ENCODE data around the gene NEK4. TPM values are rescaled to one million over a fixed set of nuclear protein-coding genes. Genes with fewer than 3 reads are reported as not detected.

NEK4 gene
- total RNA-seq, 1 experiment from 2014 or later = 40.5 TPM

DNA sequence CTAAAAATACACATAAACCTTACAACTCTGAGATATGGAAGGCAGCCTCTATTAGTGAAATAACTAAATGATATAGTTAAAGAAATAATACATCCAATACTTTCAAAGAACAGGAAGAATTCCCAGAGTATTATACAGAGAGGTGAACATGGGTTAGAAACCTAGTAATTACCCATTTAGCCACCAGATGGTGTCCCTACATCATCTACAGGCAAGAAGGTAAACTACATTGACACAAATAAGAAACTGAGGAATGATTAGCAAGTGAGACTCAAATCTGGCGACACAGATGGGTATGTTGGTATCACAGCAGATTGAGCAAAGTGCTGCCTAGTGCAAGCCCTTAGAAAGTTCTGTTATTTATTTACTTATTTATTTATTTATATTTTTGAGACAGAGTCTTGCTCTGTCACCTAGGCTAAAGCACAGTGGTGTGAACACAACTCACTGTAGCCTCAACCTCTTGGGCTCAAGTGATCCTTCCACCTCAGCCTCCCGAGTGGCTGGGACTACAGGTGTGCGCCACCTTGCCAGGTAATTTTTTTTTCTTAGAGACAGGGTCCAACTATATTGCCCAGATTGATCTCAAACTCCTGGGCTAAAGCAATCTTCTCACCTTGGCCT is 28.2 kb downstream of the NEK4 start:
- Histone ChIP-seq H3K4me3 (ENCODE audit: low read depth, low read length) (no peak overlapping the region), H3K27me3 (replicated peaks; ENCODE audit: control insufficient read depth, insufficient read depth, low read length) (no peaks in the 10 kb centered on the region), H3K9me3 (no peaks in the 10 kb centered on the region; the same call in 1 of the 2 replicates), H3K36me3 (ENCODE audit: control insufficient read depth, insufficient read depth, low read length) (no peaks in the 10 kb centered on the region), H3K4me1 (peaks cover 7% of the 10 kb centered on the region; the same call in 1 of the 2 replicates)
- Mint-ChIP-seq H3K27ac (ENCODE audit: unreplicated experiment) (no peak overlapping the region), H3K36me3 (ENCODE audit: insufficient read depth, unreplicated experiment) (peaks cover 73% of the 10 kb centered on the region), H3K9me3 (ENCODE audit: unreplicated experiment) (no peaks in the 10 kb centered on the region), H3K4me3 (ENCODE audit: unreplicated experiment) (no peak overlapping the region), H3K27me3 (ENCODE audit: insufficient read depth, unreplicated experiment) (no peaks in the 10 kb centered on the region), H3K4me1 (ENCODE audit: low read depth, unreplicated experiment) (peaks cover 11% of the 10 kb centered on the region)
- ChIA-PET POLR2A (no interaction called here), CTCF (interaction anchor here (0.7 kb wide), 2 partner anchors 105 to 336 kb away, joined by 3 read pairs; no protein-coding TSS in a partner anchor)
- TF ChIP-seq, protein P1, sequence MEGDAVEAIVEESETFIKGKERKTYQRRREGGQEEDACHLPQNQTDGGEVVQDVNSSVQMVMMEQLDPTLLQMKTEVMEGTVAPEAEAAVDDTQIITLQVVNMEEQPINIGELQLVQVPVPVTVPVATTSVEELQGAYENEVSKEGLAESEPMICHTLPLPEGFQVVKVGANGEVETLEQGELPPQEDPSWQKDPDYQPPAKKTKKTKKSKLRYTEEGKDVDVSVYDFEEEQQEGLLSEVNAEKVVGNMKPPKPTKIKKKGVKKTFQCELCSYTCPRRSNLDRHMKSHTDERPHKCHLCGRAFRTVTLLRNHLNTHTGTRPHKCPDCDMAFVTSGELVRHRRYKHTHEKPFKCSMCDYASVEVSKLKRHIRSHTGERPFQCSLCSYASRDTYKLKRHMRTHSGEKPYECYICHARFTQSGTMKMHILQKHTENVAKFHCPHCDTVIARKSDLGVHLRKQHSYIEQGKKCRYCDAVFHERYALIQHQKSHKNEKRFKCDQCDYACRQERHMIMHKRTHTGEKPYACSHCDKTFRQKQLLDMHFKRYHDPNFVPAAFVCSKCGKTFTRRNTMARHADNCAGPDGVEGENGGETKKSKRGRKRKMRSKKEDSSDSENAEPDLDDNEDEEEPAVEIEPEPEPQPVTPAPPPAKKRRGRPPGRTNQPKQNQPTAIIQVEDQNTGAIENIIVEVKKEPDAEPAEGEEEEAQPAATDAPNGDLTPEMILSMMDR (IDR thresholded peaks at IDR 0.05; ENCODE audit: insufficient read depth in 1 of 2, low read depth in 1 of 2, low read length in 1 of 2, severe bottlenecking in 1 of 2, unreplicated experiment in 1 of 2) = peak; percentile 62 to 76
- BruUV-seq (replicated peaks) = no TSS peak
- DNase-seq = peak in 1 of 2 experiments; percentile 51
- intact Hi-C loops (cut with micrococcal nuclease; ENCODE audit: unreplicated experiment) = loop anchor here (1.0 kb wide), 1 partner anchor 79 kb away; no protein-coding TSS in a partner anchor

DNA sequence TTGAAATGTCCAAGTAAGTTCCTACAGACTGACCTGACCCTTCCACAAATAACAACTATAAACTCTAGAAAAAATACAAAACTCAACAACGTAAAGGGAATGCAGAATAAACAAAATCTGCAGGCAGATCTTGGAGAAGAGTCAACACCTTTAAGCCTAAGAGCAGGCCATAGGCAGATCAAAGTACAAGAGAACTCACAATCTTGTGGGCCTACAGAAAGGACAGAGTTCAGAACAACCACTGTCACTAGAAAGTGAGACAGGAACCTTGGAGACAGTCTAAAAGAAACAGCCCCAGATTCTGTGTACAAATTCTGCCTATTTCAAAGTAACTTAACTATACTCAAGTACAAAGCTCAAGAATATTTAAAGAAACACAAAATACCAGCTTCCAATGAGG is 31.0 kb downstream of the NEK4 start:
- DNase-seq = peak in 1 of 2 experiments; percentile 8
- Histone ChIP-seq H3K4me1 (peaks cover 7% of the 10 kb centered on the region; the same call in 1 of the 2 replicates), H3K9me3 (no peaks in the 10 kb centered on the region; the same call in 1 of the 2 replicates), H3K27me3 (replicated peaks; ENCODE audit: control insufficient read depth, insufficient read depth, low read length) (no peaks in the 10 kb centered on the region), H3K36me3 (ENCODE audit: control insufficient read depth, insufficient read depth, low read length) (no peaks in the 10 kb centered on the region; the same call in 1 of the 2 replicates), H3K4me3 (ENCODE audit: low read depth, low read length) (no peak overlapping the region)
- CTCF ChIA-PET = no interaction called here
- peak overlapping the region; percentile 34 for H3K27ac Mint-ChIP-seq (ENCODE audit: unreplicated experiment)
- TF ChIP-seq, protein P1 (IDR thresholded peaks at IDR 0.05; ENCODE audit: insufficient read depth in 1 of 2, low read depth in 1 of 2, low read length in 1 of 2, severe bottlenecking in 1 of 2, unreplicated experiment in 1 of 2) = no peak
- H3K4me3 Mint-ChIP-seq (ENCODE audit: unreplicated experiment) = peak overlapping the region; percentile 7
- H3K4me1 Mint-ChIP-seq (ENCODE audit: low read depth, unreplicated experiment) = peaks cover 11% of the 10 kb centered on the region
- BruUV-seq (replicated peaks) = no TSS peak
- peaks cover 72% of the 10 kb centered on the region for H3K36me3 Mint-ChIP-seq (ENCODE audit: insufficient read depth, unreplicated experiment)
- intact Hi-C loops (cut with micrococcal nuclease; ENCODE audit: unreplicated experiment) = no loop called here
- H3K27me3 Mint-ChIP-seq (ENCODE audit: insufficient read depth, unreplicated experiment) = no peaks in the 10 kb centered on the region
- POLR2A ChIA-PET = no interaction called here
- H3K9me3 Mint-ChIP-seq (ENCODE audit: unreplicated experiment) = no peaks in the 10 kb centered on the region

DNA sequence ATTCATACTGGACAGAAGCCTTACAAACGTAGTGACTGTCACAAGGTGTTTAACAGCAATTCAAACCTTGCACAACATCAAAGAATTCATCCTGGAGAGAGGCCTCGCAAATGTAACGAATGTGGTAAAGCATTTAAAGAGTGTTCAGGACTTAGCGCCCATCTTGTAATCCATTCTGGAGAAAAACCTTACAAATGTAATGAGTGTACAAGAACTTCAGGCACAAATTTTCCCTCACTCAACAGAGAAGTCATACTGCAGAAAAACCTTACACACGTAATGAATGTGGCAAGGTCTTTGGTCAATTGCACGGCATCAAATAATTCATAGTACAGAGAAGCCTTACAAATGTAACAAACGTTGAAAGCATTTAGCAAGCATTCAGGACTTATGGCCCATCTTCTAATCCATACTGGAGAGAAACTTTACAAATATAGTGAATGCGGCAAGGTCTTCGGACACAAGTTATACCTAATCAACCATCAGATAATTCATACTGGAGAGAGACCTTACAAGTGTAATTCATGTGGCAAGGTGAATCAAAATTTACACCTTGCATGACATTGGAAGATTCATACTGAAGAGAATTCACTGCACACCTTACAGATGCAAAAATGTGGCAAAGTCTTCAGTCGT is 37.4 kb downstream of the NEK4 start:
- Mint-ChIP-seq H3K9me3 (ENCODE audit: unreplicated experiment) (peaks cover 18% of the 10 kb centered on the region), H3K4me3 (ENCODE audit: unreplicated experiment) (no peak overlapping the region), H3K27ac (ENCODE audit: unreplicated experiment) (no peak overlapping the region), H3K27me3 (ENCODE audit: insufficient read depth, unreplicated experiment) (no peaks in the 10 kb centered on the region), H3K4me1 (ENCODE audit: low read depth, unreplicated experiment) (no peaks in the 10 kb centered on the region), H3K36me3 (ENCODE audit: insufficient read depth, unreplicated experiment) (peaks cover 93% of the 10 kb centered on the region)
- no peaks in the 10 kb centered on the region for H3K27me3 ChIP-seq (replicated peaks; ENCODE audit: control insufficient read depth, insufficient read depth, low read length)
- H3K4me3 ChIP-seq (ENCODE audit: low read depth, low read length) = no peak overlapping the region
- intact Hi-C loops (cut with micrococcal nuclease; ENCODE audit: unreplicated experiment) = no loop called here
- H3K4me1 ChIP-seq = 0 out of 2 replicates have a peak, but pooled peaks cover 3% of the 10 kb centered on the region
- no peaks in the 10 kb centered on the region; the same call in 1 of the 2 replicates for H3K36me3 ChIP-seq (ENCODE audit: control insufficient read depth, insufficient read depth, low read length)
- BruUV-seq (replicated peaks) = no TSS peak
- peaks cover 25% of the 10 kb centered on the region for H3K9me3 ChIP-seq
- TF ChIP-seq, protein P1 (IDR thresholded peaks at IDR 0.05; ENCODE audit: insufficient read depth in 1 of 2, low read depth in 1 of 2, low read length in 1 of 2, severe bottlenecking in 1 of 2, unreplicated experiment in 1 of 2) = no peak
- no peak for DNase-seq
- POLR2A ChIA-PET = no interaction called here
- CTCF ChIA-PET = no interaction called here

Data from Caco-2 (cell line).